Adrenal gland (tissue), 5 donors: ENCODE measurements around the gene GRID1.

Experiments
- POLR2A ChIP-seq, 2 donors: fragments of 450-650 bp; IDR thresholded peaks; one replicate each; pipeline ENCODE4 v1.6.1; 2017; ENCODE audit warnings: antibody characterized with exemption in 2 of 2, mild to moderate bottlenecking in 2 of 2, moderate library complexity in 1 of 2
- TF ChIP-seq, protein P1 (sequence below), 6 experiments: fragments of 450-650 bp in 4 of 6; fragments of 200-600 bp in 2 of 6; sonication (generic) in 1 of 6; IDR thresholded peaks; 1 replicate in 5 of 6; 2 replicates in 1 of 6; pipeline versions ENCODE4 v1.5.1 to v1.8.0; 2016 to 2021; ENCODE audit warnings: antibody characterized with exemption in 6 of 6, mild to moderate bottlenecking in 2 of 6, moderate library complexity in 1 of 6
- donor health status: DM: no; HTN: no; CAD: no.

DNA sequence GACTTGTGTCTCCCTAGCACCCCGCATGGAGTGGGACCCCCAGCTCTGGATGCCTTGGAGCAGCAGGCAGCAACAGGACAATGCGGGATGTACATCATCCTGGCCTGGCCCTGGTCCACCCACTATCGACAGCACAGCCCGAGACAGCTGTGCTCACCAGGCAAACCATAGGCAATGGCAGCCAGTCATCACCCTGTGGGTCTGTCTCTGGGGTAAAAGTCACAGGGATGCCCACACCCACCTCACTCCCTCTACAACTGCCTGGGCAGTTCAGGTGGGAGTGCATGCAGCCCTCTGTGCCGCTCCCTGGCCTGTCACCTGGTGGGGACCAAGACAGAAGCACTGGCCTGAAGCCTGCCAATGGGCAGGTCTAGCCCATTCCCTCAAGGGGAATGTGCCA lies 147.8 kb downstream of the GRID1 start:
- TF ChIP-seq, protein P1, sequence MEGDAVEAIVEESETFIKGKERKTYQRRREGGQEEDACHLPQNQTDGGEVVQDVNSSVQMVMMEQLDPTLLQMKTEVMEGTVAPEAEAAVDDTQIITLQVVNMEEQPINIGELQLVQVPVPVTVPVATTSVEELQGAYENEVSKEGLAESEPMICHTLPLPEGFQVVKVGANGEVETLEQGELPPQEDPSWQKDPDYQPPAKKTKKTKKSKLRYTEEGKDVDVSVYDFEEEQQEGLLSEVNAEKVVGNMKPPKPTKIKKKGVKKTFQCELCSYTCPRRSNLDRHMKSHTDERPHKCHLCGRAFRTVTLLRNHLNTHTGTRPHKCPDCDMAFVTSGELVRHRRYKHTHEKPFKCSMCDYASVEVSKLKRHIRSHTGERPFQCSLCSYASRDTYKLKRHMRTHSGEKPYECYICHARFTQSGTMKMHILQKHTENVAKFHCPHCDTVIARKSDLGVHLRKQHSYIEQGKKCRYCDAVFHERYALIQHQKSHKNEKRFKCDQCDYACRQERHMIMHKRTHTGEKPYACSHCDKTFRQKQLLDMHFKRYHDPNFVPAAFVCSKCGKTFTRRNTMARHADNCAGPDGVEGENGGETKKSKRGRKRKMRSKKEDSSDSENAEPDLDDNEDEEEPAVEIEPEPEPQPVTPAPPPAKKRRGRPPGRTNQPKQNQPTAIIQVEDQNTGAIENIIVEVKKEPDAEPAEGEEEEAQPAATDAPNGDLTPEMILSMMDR (IDR thresholded peaks at IDR 0.05) = no peak
- no peak for TF ChIP-seq POLR2A (IDR thresholded peaks at IDR 0.05)
